Natural killer cell treated with Interleukin-12 subunit alpha and Interleukin-12 subunit beta and Interleukin-15 and Interleukin-18, amount 100 ng/mL, for 72 hours (primary cell): Measurements from ENCODE around the gene JAG2. TPM values are rescaled to one million over a fixed set of nuclear protein-coding genes. Genes with fewer than 3 reads are reported as not detected.
A peak's percentile ranks its signal among the peaks of the same experiment; 100 is the strongest.
"Not testable (repeated sequence)": the region's sequence is repeated elsewhere in the genome, so short reads cannot be mapped to it uniquely, and the experiment has no call there.

Source experiments
- ATAC-seq, 2 donors: fragments of 150-1000 bp; cut with Tn5 transposase in 1 of 2; sonication (Bioruptor Pico), chemical (Tn5 transposase) in 1 of 2; 2 replicates each; pipeline ENCODE4 v1.10.0; 2021
- DNase-seq: peaks from one replicate; pipeline ENCODE4 v3.0.0; 2022; ENCODE audit warnings: low spot score
- H3K27ac Mint-ChIP-seq, 2 donors: 1 replicate in 1 of 2; 2 replicates in 1 of 2; pipeline ENCODE4 v1.8.0; 2022; ENCODE audit warnings: mixed read lengths in 2 of 2, mild to moderate bottlenecking in 1 of 2, moderate library complexity in 1 of 2
- H3K27me3 Mint-ChIP-seq, 2 donors: 1 replicate in 1 of 2; 2 replicates in 1 of 2; pipeline ENCODE4 v1.8.0; 2022; ENCODE audit warnings: mixed read lengths in 2 of 2
- H3K36me3 Mint-ChIP-seq: one replicate; pipeline ENCODE4 v1.8.0; 2022; ENCODE audit warnings: mixed read lengths
- H3K4me1 Mint-ChIP-seq, 2 donors: 1 replicate in 1 of 2; 2 replicates in 1 of 2; pipeline ENCODE4 v1.8.0; 2022; ENCODE audit warnings: low read depth in 2 of 2, mixed read lengths in 2 of 2, mild to moderate bottlenecking in 1 of 2
- H3K4me3 Mint-ChIP-seq: one replicate; pipeline ENCODE4 v1.8.0; 2022; ENCODE audit warnings: mixed read lengths
- H3K9me3 Mint-ChIP-seq: 2 replicates; pipeline ENCODE4 v1.8.0; 2022; ENCODE audit warnings: mixed read lengths
- total RNA-seq, 2 donors: library from RNA; stranded (reverse); gene quantifications; one replicate each; pipeline ENCODE4 v1.2.3, GENCODE V29; 2022

Gene JAG2
- total RNA-seq, 2 donors from 2014 or later: 5.9 to 7.1 TPM

DNA sequence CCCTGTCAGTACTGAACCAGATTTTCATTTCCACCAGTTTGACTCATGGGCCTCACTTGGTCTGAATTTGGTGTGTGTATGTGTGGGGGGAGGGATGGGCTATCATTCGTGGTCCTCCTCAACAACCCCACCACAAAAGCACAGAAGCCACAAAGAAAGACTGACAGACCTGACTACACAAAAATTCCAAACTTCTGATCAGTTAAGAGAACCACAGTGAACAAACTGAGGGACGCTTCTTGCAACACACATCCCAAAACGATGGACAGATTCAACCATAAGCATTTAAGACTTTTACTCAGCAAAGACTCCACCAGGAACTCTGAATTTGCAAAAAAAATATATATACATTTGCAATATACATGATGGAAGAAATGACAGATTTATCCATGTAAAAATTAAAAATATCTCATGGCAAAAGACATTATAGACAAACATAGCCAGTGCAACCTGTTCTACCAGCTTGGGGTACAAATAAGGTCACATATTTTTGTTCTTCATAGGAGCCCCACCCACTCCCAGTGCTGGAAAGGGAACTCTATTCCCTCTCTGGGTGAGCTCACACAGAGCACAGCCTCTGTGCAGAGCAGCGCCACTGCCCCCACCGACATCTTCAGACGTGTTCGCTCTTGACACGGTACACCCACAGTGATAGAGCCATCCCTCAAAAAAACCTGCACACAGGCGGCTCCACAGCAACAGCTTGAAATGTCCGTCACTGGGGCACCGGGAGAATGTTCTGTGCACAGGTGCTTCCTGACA is 49.7 kb downstream of the JAG2 start:
- H3K36me3 Mint-ChIP-seq: peaks cover 5% of the 10 kb centered on the region
- no peak overlapping the region for H3K27ac Mint-ChIP-seq
- H3K9me3 Mint-ChIP-seq: no peaks in the 10 kb centered on the region
- H3K4me1 Mint-ChIP-seq: no peaks in the 10 kb centered on the region
- peaks cover 27 to 34% of the 10 kb centered on the region in 2 donors for H3K27me3 Mint-ChIP-seq
- ATAC-seq (no peak), DNase-seq (no peak)
- no peak overlapping the region for H3K4me3 Mint-ChIP-seq

DNA sequence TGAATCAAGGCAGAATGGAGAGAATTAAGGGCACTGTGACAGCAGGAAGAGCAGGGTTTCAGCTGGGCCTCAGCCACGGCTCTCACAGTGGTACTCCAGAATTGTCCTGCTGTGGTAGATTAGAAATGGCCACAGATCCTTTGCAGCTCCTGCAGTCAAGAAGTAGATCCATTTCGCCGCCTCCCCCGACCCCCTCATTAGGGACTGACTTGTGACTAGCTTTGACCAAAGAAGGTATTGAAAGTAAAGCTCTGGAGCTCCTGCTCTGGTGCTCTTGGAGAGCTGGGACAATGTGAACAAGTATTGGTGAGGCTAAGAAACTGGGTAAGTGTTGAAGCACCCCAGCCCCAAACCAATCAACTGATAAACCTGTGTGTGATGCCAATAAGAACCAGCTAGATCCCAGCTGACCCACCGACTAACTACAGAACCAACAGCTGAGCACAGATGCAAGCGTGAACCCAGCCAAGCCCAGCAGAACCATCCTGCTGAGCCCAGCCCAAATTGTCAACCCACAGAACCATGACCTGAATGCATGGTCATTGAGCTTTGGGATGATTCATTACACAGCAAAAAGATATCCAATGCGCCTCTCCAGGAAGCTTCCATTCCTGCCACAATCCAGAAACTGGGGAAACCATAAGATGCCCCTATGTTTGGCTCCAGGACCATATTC is 50.7 kb downstream of the JAG2 start:
- Mint-ChIP-seq H3K9me3 (no peaks in the 10 kb centered on the region), H3K27me3 (peaks cover 23 to 24% of the 10 kb centered on the region in 2 donors), H3K4me3 (no peak overlapping the region), H3K4me1 (no peaks in the 10 kb centered on the region), H3K27ac (no peak overlapping the region), H3K36me3 (peaks cover 5% of the 10 kb centered on the region)
- no peak for ATAC-seq
- no peak for DNase-seq

DNA sequence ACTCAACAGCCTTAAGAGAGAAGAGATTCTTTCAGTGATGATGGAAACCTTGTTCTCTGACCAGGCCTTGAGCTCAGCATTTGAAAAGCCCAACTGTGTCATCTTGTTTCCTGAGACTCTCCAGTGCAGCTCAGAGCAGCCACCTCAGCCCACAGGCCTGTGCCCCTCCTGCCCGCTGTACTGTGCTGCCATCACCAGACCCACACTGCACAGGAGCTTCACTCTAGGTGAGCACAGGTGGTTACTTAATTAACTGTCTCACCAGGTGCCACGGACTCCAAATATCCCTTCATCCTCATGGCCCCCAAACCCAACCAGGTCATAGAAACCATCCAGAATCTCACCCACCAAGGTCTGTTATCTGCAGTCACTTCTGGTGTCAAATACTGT is 51.3 kb downstream of the JAG2 start:
- ATAC-seq (no peak), DNase-seq (no peak)
- H3K4me3 Mint-ChIP-seq: no peak overlapping the region
- H3K27ac Mint-ChIP-seq: no peak overlapping the region
- H3K9me3 Mint-ChIP-seq: no peaks in the 10 kb centered on the region
- H3K4me1 Mint-ChIP-seq: no peaks in the 10 kb centered on the region
- peaks cover 3% of the 10 kb centered on the region for H3K36me3 Mint-ChIP-seq
- peaks cover 18% of the 10 kb centered on the region in 2 donors for H3K27me3 Mint-ChIP-seq

DNA sequence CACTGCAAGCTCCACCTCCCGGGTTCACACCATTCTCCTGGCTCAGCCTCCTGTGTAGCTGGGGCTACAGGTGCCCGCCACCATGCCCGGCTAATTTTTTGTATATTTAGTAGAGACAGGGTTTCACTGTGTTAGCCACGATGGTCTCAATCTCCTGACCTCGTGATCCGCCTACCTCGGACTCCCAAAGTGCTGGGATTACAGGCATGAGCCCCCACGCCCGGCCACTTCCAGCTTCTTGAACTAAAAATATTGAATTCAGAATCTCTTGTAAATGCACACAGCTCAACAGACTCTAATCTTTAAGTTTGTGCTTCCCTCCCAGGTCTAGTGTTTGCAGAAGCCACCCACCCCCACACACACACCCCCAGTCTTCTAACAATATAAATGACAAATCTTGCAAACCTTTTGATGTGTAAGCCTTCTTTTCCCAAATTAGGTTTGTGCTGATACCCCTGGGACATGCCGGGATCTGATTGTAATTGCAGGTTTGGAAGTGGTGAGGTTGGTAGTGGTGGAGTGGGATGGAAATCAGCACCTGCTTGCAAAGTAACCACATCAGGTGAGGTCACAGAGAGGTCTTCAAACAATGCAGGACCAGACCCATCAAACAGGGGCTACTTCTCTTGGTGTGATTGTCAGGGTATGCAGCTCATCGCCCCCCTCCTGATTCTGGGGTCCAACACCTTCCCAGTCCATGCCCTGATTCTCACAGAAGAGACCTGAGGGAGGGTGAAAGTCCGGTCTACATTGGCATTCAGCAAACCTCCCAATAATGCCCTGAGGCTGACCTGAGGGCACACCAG is 51.9 kb downstream of the JAG2 start:
- H3K4me3 Mint-ChIP-seq: no peak overlapping the region
- H3K9me3 Mint-ChIP-seq: no peaks in the 10 kb centered on the region
- DNase-seq (no peak), ATAC-seq (no peak)
- no peak overlapping the region for H3K27ac Mint-ChIP-seq
- no peaks in the 10 kb centered on the region for H3K36me3 Mint-ChIP-seq
- H3K27me3 Mint-ChIP-seq: peaks cover 12 to 13% of the 10 kb centered on the region in 2 donors
- no peaks in the 10 kb centered on the region for H3K4me1 Mint-ChIP-seq

DNA sequence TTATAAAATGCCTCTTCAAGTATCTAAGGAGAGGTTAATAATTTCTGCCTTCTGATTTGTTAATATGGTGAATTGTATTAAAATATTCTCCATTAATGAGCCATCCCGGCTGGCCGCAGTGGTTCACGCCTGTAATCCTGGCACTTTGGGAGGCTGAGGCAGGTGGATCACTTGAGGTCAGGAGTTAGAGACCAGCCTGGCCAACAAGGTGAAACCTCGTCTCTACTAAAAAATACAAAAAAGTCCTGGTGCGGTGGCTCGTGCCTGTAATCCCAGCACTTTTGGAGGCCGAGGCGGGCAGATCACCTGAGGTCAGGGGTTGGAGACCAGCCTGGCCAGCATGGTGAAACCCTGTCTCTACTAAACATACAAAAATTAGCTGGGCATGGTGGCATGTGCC is 59.3 kb downstream of the JAG2 start:
- DNase-seq, H3K4me3 Mint-ChIP-seq, ATAC-seq, H3K27ac Mint-ChIP-seq, H3K4me1 Mint-ChIP-seq, H3K9me3 Mint-ChIP-seq, H3K36me3 Mint-ChIP-seq: not testable (repeated sequence)
- H3K27me3 Mint-ChIP-seq: peaks cover 20 to 25% of the 10 kb centered on the region in 2 donors

DNA sequence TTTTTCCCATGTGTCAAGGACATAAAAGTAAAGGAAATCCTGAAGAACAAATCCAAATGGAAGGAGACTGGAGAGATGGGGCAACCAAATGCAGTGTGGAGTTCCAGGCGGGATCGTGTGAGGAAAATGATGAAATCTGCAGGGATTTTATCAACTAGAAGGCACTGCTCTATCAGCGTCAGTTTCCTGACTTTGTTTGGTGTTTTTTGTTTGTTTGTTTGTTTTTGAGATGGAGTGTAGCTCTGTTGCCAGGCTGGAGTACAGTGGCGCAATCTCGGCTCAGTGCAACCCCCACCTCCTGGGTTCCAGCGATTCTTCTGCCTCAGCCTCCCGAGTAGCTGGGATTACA is 60.1 kb downstream of the JAG2 start:
- ATAC-seq (no peak), DNase-seq (no peak)
- no peak overlapping the region for H3K27ac Mint-ChIP-seq
- H3K27me3 Mint-ChIP-seq: peaks cover 26 to 33% of the 10 kb centered on the region in 2 donors
- H3K4me3 Mint-ChIP-seq: no peak overlapping the region
- H3K36me3 Mint-ChIP-seq: no peaks in the 10 kb centered on the region
- H3K4me1 Mint-ChIP-seq: no peaks in the 10 kb centered on the region
- H3K9me3 Mint-ChIP-seq: no peaks in the 10 kb centered on the region

DNA sequence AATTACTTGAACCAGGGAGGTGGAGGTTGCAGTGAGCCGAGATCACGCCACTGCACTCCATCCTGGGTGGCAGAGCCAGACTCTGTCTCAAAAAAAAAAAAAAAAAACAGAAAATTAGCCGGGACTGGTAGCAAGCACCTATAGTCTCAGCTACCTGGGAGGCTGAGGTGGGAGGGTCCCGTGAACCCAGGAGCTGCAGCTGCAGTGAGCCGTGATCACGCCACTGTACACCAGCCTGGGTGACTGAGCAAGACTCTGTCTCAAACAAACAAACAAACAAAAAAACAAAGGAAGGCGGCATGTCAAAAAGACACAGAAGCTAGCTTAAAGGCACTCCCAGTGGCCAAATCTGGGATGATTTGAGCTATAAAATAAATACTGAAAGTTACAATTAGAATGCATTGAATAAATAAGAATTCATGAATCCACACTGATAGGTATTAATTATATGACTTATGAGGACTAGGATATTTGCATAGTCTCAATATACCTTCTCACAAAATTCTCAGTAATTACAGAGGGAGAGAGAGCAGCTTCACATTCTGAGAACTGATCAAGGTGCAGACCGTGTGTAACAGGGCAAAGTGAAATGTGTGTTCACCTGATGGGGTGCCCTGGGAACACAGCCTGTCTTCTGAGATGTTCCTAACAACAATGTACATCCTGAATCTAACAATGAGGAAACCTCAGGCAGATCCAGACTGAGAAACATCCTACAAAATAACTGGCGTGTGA is 60.6 kb downstream of the JAG2 start:
- H3K4me1 Mint-ChIP-seq: no peaks in the 10 kb centered on the region
- H3K36me3 Mint-ChIP-seq: no peaks in the 10 kb centered on the region
- peaks cover 29 to 38% of the 10 kb centered on the region in 2 donors for H3K27me3 Mint-ChIP-seq

DNA sequence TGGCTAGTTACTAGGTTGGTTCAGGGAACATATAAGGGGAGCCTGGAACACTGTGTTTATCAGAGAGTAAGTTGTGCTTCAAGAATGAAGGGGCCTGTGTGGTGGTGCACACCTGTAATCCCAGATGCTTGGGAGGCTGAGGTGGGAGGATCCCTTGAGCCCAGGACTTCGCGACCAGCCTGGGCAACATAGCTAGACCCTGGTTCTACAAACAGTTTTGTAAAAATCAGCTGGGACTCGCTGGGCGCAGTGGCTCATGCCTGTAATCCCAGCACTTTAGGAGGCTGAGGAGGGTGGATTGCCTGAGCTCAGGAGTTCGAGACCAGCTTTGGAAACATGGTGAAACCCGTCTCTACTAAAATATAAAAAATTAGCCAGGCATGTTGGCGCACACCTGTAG is 61.2 kb downstream of the JAG2 start:
- Mint-ChIP-seq H3K9me3 (no peaks in the 10 kb centered on the region), H3K4me1 (no peaks in the 10 kb centered on the region), H3K36me3 (no peaks in the 10 kb centered on the region), H3K27me3 (peaks cover 30 to 41% of the 10 kb centered on the region in 2 donors), H3K4me3 (no peak overlapping the region), H3K27ac (no peak overlapping the region)
- no peak for DNase-seq
- no peak for ATAC-seq

More for the DNA sequence above, 60.6 kb downstream of the JAG2 start:
- ATAC-seq (no peak), DNase-seq (no peak)
- Mint-ChIP-seq H3K9me3 (no peaks in the 10 kb centered on the region), H3K27ac (no peak overlapping the region), H3K4me3 (no peak overlapping the region)

DNA sequence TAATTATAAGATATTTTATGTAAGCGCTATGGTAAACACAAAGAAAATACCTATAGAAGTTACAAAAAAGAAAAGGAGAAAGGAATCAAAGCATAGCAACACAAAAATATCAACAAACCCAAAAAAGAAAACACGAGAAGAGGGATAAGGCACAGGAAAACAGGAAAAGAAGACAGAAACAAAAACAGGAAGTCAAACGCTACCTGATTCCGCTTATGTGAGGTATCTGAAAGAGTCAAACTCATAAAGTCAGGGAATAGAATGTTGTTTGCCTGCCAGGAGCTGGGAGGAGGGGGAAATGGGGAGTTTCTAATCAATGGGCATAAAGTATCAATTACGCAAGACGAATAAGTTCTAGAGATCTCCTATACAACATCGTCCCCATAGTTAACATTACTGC is 63.4 kb downstream of the JAG2 start:
- no peak for DNase-seq
- ATAC-seq: no peak
- Mint-ChIP-seq H3K4me3 (no peak overlapping the region), H3K27me3 (peaks cover 34 to 41% of the 10 kb centered on the region in 2 donors), H3K36me3 (no peaks in the 10 kb centered on the region), H3K4me1 (no peaks in the 10 kb centered on the region), H3K9me3 (no peaks in the 10 kb centered on the region), H3K27ac (no peak overlapping the region)

DNA sequence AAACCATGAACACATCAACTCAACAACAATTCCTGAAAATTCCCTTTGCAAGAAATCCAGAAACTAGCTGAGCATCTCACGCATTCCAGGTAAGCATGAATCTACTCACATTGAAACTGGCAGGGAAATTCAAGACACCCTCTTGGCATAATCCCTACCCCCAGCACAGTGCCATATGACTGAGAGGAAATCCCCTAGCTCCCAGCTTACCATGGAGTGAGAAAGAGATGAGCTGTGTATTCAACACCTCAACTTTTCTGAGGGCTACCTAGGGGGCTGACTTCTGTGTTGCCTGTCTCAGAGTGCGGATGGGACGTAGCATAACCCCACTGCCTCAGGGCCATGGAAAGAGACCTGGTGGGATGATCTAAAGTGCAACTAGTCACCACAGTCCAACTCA is 65.7 kb downstream of the JAG2 start:
- DNase-seq (no peak), ATAC-seq (peak in 1 of 2 donors; percentile 41)
- Mint-ChIP-seq H3K27me3 (peaks cover 39 to 42% of the 10 kb centered on the region in 2 donors), H3K27ac (no peak overlapping the region), H3K36me3 (peaks cover 5% of the 10 kb centered on the region), H3K4me1 (peaks cover 2 to 4% of the 10 kb centered on the region in 2 donors), H3K4me3 (no peak overlapping the region), H3K9me3 (no peaks in the 10 kb centered on the region)

DNA sequence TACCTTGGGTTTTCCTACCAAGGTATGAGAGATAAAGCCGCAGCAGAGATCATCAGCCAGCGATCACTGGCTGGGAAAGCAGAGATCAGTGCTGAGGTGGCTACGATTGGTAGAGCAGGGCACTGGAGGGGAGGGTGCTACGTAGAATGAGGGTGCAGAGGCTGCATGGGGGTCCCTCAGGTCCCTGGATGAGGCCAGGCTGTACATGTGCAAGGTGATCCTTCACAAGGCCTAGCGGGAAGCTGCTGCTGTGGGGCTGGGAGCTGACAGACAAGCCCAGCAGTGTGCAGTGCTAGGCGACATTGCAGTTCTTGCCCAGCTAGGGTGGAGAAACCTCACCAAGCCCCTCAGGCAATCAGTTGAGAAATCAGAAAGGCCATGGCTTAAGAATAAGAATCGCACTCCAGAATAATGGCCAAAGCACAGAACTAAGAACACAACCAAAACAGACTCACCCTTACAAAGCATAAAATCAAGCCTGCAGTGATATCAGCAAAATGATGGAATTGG is 66.2 kb downstream of the JAG2 start:
- no peak for DNase-seq
- Mint-ChIP-seq H3K27ac (no peak overlapping the region), H3K27me3 (peaks cover 39 to 42% of the 10 kb centered on the region in 2 donors), H3K36me3 (peaks cover 5% of the 10 kb centered on the region), H3K4me1 (peaks cover 2 to 4% of the 10 kb centered on the region in 2 donors), H3K4me3 (no peak overlapping the region), H3K9me3 (no peaks in the 10 kb centered on the region)
- ATAC-seq: no peak

DNA sequence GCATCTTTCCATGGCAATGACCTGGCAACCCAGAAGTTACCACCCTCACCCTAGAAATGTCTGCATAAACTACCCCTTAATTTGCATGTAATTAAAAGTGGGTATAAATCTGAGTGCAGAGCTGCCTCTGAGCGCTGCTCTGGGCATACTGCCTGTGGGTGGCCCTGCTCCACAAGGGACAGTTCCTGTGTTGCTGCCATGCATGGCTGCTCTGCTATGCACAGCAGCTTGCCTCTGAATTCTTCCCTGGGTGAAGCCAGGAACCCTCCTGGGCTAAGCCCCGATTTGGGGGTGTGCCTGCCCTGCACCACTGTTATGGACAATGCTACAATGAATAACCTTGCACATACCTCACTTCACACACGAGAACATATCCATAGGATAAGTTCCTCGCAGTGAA is 67.7 kb downstream of the JAG2 start:
- Mint-ChIP-seq H3K4me3 (no peak overlapping the region), H3K27me3 (peaks cover 32 to 35% of the 10 kb centered on the region in 2 donors), H3K4me1 (peaks cover 6 to 11% of the 10 kb centered on the region in 2 donors), H3K27ac (no peak overlapping the region), H3K9me3 (no peaks in the 10 kb centered on the region), H3K36me3 (peaks cover 5% of the 10 kb centered on the region)
- ATAC-seq (no peak), DNase-seq (no peak)

DNA sequence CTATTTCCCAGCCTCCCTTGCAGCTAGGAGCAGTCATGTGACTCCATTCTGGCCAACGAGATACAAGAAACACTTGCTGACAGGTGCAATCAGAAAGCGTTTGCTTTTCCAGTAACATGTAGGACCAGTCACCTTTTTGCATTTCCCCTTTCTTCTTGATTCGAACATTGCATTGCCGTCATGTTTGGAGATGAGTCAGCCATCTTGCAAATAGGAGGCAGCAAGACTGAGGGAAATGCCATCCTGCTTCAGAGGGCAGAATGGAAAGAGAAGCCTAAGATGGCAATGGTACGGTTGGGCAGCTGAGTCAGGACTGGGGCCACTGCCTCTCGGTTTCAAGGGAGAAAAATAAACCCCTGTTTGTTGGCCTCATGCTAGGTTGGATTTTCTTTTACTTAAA is 68.8 kb downstream of the JAG2 start:
- H3K27ac Mint-ChIP-seq: no peak overlapping the region
- DNase-seq (no peak), ATAC-seq (no peak)
- peaks cover 5% of the 10 kb centered on the region for H3K36me3 Mint-ChIP-seq
- H3K27me3 Mint-ChIP-seq: peaks cover 25 to 29% of the 10 kb centered on the region in 2 donors
- no peak overlapping the region for H3K4me3 Mint-ChIP-seq
- no peaks in the 10 kb centered on the region for H3K9me3 Mint-ChIP-seq
- H3K4me1 Mint-ChIP-seq: peaks cover 9 to 11% of the 10 kb centered on the region in 2 donors
